GM18517 (cell line): Measurements from ENCODE around the gene CLSTN1.
"Not testable (repeated sequence)": the region's sequence is repeated elsewhere in the genome, so short reads cannot be mapped to it uniquely, and the experiment has no call there.

ENCODE experiments used
- ATAC-seq: cut with Tn5 transposase; IDR thresholded peaks from one replicate; pipeline ENCODE4 v1.9.1; 2021; ENCODE audit warnings: mild to moderate bottlenecking, moderate library complexity; ENCODE audit not compliant: unreplicated experiment

The CLSTN1 gene

DNA sequence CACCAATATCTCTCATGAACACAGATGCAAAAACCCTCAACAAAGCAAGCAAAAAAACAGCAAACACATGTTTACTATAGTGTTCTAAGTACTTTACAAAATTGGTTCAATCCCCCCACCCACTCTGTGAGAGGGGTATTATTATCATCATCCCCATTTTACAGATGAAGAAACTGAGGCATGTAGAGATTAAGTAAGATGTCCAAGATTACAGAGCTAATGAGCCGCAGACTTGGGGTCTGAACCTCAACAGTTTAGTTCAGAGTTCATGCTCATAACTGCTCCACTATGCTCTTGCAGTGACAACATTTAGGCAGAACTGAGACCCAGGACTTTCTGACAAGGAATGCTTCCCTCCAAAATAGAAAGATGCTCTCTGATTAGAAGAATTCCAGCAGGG, 21.9 kb downstream of the CLSTN1 start:
- no peak for ATAC-seq

GRCh38 chr1:9798236-9799130, 25.3 kb downstream of the CLSTN1 start:
- ATAC-seq = no peak

DNA sequence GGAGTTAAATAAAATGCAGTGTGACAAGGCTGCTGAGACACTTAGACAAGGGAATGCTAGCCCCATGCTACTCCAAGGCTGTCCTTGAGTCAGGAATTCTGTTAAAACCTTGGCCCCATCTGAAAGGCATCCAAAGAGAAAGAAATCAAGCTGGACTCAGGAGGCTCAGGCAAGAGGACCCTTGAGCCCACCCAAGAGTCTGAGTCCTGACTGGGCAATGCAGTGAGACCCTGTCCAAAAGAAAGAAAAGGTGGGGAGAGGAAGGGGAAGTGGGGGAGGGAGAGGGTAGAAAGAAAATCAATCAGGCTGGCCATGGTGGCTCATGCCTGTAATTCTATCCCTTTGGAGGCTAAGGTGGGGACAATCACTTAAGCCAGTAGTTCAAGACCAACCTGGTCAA, 26.7 kb downstream of the CLSTN1 start:
- no peak for ATAC-seq

DNA sequence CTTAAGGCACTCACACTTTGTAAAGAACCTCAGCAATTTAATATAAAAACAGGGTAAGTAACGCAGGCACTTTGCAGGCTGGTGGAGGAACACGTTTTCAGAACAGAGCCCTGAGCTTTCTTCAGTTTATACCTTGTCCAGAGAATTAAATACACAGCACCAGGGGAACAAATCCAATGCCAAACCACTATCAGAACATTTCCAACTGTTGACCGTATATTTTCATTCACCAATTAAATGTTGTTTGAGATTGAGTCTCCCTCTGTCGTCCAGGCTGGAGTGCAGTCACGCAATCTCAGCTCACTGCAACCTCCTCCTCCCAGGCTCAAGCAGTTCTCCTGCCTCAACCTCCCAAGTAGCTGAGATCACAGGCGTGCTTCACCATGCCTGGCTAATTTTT, 29.7 kb downstream of the CLSTN1 start:
- no peak for ATAC-seq

DNA sequence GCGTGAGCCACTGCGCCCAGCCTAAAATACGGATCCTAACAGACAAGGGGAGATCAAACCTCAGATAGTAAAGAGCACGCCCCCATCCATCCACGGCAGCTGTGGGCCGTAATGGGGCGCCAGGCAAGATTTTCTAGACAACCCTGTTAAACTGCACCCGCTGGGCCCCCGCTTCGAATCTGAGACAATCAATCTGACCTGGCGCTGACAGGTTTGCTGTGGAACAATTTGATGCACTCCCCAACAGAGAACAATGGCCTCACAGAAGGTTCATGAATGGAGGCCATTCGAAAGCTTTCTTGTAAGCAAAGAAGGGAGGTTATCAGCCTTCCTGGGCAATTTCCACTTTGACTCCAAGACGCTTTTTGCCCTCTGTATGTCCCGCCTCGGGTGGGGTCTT, 30.5 kb downstream of the CLSTN1 start:
- ATAC-seq = no peak

DNA sequence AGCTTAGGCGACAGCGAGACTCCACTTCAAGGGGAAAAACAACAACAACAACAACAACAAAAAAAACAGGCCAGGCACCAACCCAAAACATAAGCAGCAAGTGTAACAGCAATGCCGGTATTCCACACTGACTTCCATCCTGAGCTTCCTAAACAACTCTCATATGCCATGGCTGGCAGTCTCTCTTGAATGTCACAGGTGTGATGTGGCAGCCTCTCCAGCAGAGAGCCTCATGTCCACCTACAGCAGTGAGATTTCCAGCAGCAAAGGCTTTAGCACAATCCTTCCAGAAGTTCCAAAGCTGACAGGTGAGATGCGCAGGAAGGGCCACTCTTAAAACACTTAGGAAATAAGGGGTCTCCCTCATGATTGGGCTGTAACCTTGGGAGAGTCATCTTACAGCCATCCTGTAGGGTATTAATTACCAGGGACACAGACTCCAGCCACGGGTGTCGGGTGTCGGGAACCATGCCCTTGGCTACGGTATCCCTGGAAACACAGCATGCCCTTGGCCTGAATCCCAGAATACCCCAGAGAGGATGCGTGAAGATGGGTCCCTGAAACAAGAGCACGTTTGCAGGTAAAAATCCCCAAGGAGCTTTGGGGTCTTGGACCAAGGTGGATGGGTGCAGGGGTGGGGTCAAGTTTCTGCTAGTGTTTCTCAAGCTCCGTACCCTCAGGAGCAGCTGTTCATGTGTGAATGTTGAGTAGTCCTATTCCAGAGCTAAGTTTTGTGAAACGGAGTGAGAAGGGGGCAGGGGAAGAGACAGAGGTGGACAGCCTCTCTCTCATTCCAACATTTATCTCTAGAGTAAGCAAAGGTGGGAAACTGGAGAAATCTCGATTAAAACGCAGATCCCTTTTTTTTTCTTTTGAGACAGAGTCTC, 31.4 kb downstream of the CLSTN1 start:
- no peak for ATAC-seq

- not testable (repeated sequence) for ATAC-seq
Measured at GRCh38 chr1:9789700-9790099, 34.1 kb downstream of the CLSTN1 start.

DNA sequence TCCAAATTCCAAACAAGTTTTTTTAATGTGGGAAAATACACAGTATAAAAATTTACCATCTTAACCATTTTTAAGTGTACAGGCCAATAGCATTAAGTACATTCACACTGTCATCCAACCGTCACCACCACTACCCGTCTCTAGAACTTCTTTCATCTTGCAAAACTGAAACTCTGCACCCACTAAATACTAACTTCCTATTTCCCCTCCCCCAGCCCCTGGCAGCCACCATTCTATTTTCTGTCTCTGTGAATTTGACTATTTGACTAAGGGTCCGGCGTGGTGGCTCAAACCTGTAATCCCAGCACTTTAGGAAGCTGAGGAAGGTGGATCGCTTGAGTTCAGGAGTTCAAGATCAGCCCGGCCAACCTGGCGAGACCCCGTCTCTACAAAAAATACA, 36.1 kb downstream of the CLSTN1 start:
- ATAC-seq = peak; percentile 76

DNA sequence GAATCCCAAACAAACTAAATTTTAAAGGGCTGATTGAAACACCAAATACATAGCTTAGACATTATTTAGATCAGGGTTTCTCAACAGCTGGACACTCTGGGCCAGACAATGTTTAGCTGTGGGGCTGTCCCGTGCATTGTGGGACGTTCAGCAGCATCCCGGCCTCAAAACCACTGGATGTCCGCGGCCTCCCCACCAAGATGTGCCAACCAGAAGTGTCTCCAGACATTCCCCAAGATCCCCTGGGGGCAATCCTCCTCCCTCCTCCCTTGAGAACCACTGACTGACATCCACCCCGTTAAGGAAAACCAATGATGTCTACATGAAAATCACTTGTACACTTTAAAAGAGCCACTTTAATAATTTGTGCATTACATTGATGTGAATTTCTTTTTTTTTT, 38.4 kb downstream of the CLSTN1 start:
- ATAC-seq = no peak

DNA sequence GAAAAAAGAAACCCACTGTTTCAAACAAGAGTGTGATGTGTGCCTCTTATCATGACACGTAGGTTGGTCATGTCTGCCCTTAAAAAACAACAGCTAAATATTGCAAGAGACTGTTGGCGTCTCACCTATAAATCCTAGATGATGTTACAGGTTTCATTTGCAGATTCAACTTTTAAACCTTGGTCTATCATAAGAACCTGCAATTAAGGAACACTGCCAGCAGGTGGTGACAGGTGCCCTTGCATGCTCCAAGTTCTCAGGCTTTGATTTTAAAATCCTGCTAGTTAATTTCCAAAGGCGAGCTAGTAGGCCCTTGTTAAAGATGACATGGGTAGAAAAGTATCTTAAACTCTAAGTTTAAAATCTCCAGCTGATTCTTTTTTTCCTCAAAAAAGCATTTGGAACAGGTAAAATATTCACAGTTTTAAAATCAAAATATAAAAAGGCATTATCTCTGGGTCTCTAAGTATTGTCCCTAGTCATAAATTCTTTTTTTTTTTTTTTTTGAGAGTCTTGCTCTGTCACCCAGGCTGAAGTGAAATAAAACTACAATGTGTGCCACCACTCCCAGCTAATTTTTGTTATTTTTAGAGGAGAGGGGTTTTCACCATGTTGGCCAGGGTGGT, 39.1 kb downstream of the CLSTN1 start:
- ATAC-seq = no peak

DNA sequence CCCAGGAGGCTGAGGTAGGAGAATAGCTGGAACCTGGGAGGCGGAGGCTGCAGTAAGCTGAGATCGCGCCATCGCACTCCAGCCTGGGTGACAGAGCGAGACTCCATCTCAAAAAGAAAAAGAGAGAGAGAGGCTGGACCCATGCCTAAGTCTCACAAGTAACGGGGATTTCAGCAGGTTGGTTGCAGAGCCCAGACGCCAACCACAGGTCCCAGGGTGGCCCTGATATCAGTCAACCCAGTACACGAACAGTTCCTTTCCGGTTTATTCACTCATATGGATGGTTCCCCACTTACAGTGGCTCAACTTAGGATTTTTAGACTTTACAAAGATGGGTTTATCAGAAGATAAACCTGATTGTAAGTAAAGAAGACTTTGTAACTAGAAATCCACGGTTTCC, 40.9 kb downstream of the CLSTN1 start:
- ATAC-seq = no peak

DNA sequence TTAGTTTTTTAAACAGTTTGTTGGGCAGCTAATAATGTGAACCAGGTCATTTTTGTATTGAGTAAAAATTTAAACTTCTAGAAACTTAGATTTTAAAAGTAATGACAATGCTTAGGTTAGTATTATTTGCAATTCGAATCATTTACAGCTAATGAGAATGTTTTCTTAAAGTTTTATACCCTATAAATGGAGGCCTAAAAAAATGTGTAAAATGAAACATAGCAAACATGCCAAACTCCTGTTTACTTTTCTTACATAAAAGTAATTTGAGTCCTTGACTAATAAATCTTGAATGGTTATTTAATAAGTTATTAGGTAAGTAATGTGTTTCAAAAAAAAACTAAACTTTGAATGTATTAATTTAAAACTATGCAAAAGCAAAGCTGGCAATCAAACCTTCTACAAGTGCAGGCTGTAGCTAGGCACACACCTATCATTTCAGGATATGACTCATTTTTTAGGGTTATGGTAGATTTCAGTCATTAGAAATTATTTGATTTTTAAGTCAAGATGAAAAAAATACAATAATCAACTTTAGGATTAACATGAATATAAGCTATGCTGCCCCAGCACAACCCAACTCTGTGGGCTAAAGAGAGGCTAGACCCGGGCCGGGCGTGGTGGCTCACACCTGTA, 41.5 kb downstream of the CLSTN1 start:
- ATAC-seq = no peak

- ATAC-seq = no peak
Measured at GRCh38 chr1:9780554-9781110, 43.1 kb downstream of the CLSTN1 start.

GRCh38 chr1:9778905-9779304, 44.9 kb downstream of the CLSTN1 start:
- ATAC-seq = no peak

DNA sequence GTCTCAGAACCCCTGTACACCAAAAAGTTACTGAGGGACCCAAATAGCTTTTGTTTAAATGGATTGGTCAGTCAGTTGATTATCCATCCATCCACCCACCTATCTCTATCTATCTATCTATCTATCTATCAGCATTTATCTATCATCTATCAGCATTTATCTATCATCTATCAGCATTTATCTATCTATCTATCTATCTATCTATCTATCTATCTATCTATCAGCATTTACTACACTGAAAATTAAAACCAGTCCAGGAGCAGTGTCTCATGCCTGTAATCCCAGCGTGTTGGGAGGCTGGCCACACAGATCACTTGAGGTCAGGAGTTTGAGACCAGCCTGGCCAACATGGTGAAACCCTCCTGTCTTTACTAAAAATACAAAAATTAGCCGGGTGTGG, 47.1 kb downstream of the CLSTN1 start:
- no peak for ATAC-seq

GRCh38 chr1:9774712-9775679, 48.8 kb downstream of the CLSTN1 start:
- no peak for ATAC-seq

GRCh38 chr1:9770298-9770697, 53.5 kb downstream of the CLSTN1 start:
- no peak for ATAC-seq

- no peak for ATAC-seq
Measured at GRCh38 chr1:9768983-9769382, 54.8 kb downstream of the CLSTN1 start.

GRCh38 chr1:9767964-9768668, 55.6 kb downstream of the CLSTN1 start:
- no peak for ATAC-seq
